Measurements from ENCODE around the gene CCL23. TPM values are rescaled to one million over a fixed set of nuclear protein-coding genes. Genes with fewer than 3 reads are reported as not detected.
"Not testable (repeated sequence)": the region's sequence is repeated elsewhere in the genome, so short reads cannot be mapped to it uniquely, and the experiment has no call there.

The CCL23 gene
- total RNA-seq, 1 experiment from 2014 or later: not detected

GRCh38 chr17:35998018-35998545 is 19.7 kb downstream of the CCL23 start:
- no peaks in the 10 kb centered on the region for H3K36me3 Mint-ChIP-seq (ENCODE audit: insufficient read depth, unreplicated experiment)
- TF ChIP-seq, protein P1, sequence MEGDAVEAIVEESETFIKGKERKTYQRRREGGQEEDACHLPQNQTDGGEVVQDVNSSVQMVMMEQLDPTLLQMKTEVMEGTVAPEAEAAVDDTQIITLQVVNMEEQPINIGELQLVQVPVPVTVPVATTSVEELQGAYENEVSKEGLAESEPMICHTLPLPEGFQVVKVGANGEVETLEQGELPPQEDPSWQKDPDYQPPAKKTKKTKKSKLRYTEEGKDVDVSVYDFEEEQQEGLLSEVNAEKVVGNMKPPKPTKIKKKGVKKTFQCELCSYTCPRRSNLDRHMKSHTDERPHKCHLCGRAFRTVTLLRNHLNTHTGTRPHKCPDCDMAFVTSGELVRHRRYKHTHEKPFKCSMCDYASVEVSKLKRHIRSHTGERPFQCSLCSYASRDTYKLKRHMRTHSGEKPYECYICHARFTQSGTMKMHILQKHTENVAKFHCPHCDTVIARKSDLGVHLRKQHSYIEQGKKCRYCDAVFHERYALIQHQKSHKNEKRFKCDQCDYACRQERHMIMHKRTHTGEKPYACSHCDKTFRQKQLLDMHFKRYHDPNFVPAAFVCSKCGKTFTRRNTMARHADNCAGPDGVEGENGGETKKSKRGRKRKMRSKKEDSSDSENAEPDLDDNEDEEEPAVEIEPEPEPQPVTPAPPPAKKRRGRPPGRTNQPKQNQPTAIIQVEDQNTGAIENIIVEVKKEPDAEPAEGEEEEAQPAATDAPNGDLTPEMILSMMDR (IDR thresholded peaks at IDR 0.05; ENCODE audit: unreplicated experiment): no peak
- H3K27me3 Mint-ChIP-seq (ENCODE audit: insufficient read depth, unreplicated experiment): peaks cover 59% of the 10 kb centered on the region
- H3K27ac Mint-ChIP-seq (ENCODE audit: low read depth, unreplicated experiment): no peak overlapping the region
- DNase-seq (ENCODE audit: unreplicated experiment): no peak
- BruUV-seq (replicated peaks): no TSS peak
- ChIA-PET CTCF (interaction anchor here (0.8 kb wide), 1 partner anchor 77 kb away, joined by 3 read pairs; no protein-coding TSS in a partner anchor), POLR2A (no interaction called here)
- no peaks in the 10 kb centered on the region for H3K4me1 Mint-ChIP-seq (ENCODE audit: insufficient read depth, unreplicated experiment)
- H3K4me3 Mint-ChIP-seq (ENCODE audit: unreplicated experiment): no peak overlapping the region
- intact Hi-C loops (cut with micrococcal nuclease): no loop called here
- no peaks in the 10 kb centered on the region for H3K9me3 Mint-ChIP-seq (ENCODE audit: unreplicated experiment)

DNA sequence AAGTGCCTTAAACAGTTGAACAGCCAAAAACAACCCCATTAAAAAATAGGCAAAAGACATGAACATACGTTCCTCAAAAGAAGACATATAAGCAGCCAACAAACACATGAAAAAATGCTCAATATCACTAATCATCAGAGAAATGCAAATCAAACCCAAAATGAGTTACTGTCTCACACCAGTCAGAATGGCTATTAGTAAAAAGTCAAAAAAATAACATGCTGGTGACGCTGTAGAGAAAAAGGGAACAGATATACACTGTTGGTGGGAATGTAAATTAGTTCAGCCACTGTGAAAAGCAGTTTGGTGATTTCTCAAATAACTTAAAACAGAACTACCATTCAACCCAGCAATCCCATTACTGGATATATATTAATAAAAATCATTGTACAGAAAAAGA is 22.4 kb downstream of the CCL23 start:
- H3K9me3 Mint-ChIP-seq (ENCODE audit: unreplicated experiment); intact Hi-C loops (cut with micrococcal nuclease); DNase-seq (ENCODE audit: unreplicated experiment); H3K36me3 Mint-ChIP-seq (ENCODE audit: insufficient read depth, unreplicated experiment); H3K4me1 Mint-ChIP-seq (ENCODE audit: insufficient read depth, unreplicated experiment); BruUV-seq (replicated peaks); H3K4me3 Mint-ChIP-seq (ENCODE audit: unreplicated experiment); H3K27ac Mint-ChIP-seq (ENCODE audit: low read depth, unreplicated experiment); POLR2A ChIA-PET: not testable (repeated sequence)
- CTCF ChIA-PET: interaction anchor here (0.9 to 1.0 kb wide), 2 partner anchors 19 to 153 kb away, joined by 3 to 5 read pairs; no protein-coding TSS in a partner anchor
- peaks cover 70% of the 10 kb centered on the region for H3K27me3 Mint-ChIP-seq (ENCODE audit: insufficient read depth, unreplicated experiment)

DNA sequence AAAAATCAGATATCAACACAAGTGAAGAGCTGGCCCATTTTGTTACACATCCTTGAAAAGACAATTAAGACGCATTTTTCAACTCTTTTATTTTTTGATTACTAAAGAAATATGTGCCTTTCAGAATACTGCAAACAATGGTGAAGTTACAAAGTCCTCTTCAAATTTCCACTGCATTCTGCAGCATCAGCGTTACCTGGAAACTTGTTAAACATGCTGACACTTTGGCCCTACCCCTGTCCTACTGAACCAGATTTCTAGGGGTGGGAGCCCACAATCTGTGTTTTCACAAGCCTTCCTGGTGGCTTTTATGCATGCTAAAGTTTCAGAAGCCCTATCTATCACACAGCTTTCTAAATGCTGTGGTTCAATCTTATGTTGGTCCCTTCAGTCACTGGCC is 26.7 kb downstream of the CCL23 start:
- TF ChIP-seq, protein P1 (IDR thresholded peaks at IDR 0.05; ENCODE audit: unreplicated experiment): no peak
- Mint-ChIP-seq H3K27me3 (ENCODE audit: insufficient read depth, unreplicated experiment) (peaks cover 53% of the 10 kb centered on the region), H3K27ac (ENCODE audit: low read depth, unreplicated experiment) (no peak overlapping the region), H3K36me3 (ENCODE audit: insufficient read depth, unreplicated experiment) (no peaks in the 10 kb centered on the region), H3K9me3 (ENCODE audit: unreplicated experiment) (no peaks in the 10 kb centered on the region), H3K4me1 (ENCODE audit: insufficient read depth, unreplicated experiment) (no peaks in the 10 kb centered on the region), H3K4me3 (ENCODE audit: unreplicated experiment) (no peak overlapping the region)
- ChIA-PET POLR2A (interaction anchor here (0.7 kb wide), 2 partner anchors 14 to 18 kb away, joined by 3 read pairs; no protein-coding TSS in a partner anchor), CTCF (interaction anchor here (0.6 to 1.0 kb wide), 3 partner anchors 15 to 128 kb away, joined by 3 to 5 read pairs (median 3); no protein-coding TSS in a partner anchor)
- DNase-seq (ENCODE audit: unreplicated experiment): no peak
- intact Hi-C loops (cut with micrococcal nuclease): no loop called here
- no TSS peak for BruUV-seq (replicated peaks)

GRCh38 chr17:35988164-35988563 is 29.6 kb downstream of the CCL23 start:
- DNase-seq (ENCODE audit: unreplicated experiment): no peak
- no peaks in the 10 kb centered on the region for H3K9me3 Mint-ChIP-seq (ENCODE audit: unreplicated experiment)
- TF ChIP-seq, protein P1 (IDR thresholded peaks at IDR 0.05; ENCODE audit: unreplicated experiment): no peak
- H3K27me3 Mint-ChIP-seq (ENCODE audit: insufficient read depth, unreplicated experiment): peaks cover 24% of the 10 kb centered on the region
- ChIA-PET POLR2A (no interaction called here), CTCF (interaction anchor here (0.5 to 0.6 kb wide), 2 partner anchors 30 to 39 kb away, joined by 3 to 4 read pairs; no protein-coding TSS in a partner anchor)
- BruUV-seq (replicated peaks): no TSS peak
- H3K36me3 Mint-ChIP-seq (ENCODE audit: insufficient read depth, unreplicated experiment): no peaks in the 10 kb centered on the region
- intact Hi-C loops (cut with micrococcal nuclease): no loop called here
- H3K27ac Mint-ChIP-seq (ENCODE audit: low read depth, unreplicated experiment): no peak overlapping the region
- H3K4me3 Mint-ChIP-seq (ENCODE audit: unreplicated experiment): no peak overlapping the region
- no peaks in the 10 kb centered on the region for H3K4me1 Mint-ChIP-seq (ENCODE audit: insufficient read depth, unreplicated experiment)

Measured in MCF 10A (cell line).